Subcutaneous adipose tissue (tissue), 4 donors: ENCODE data around the gene RANBP1. TPM values are rescaled to one million over a fixed set of nuclear protein-coding genes. Genes with fewer than 3 reads are reported as not detected.

Source experiments
- CTCF ChIP-seq: fragments of 450-650 bp; IDR thresholded peaks from one replicate; pipeline ENCODE4 v1.5.1; 2016; ENCODE audit warnings: low read depth, mild to moderate bottlenecking, control low read depth, antibody characterized with exemption, moderate library complexity
- total RNA-seq, 4 donors: library from RNA; depleted of rRNA; stranded (reverse); fragments of >200 nt; gene quantifications; one replicate each; pipeline ENCODE4 v1.1.0, GENCODE V29; 2016

RANBP1 gene
- total RNA-seq, 4 donors from 2014 or later, result 75.1 to 156 (median 116) TPM

GRCh38 chr22:20110359-20110985 lies 5.4 kb upstream of the RANBP1 start:
- no peak for TF ChIP-seq CTCF

DNA sequence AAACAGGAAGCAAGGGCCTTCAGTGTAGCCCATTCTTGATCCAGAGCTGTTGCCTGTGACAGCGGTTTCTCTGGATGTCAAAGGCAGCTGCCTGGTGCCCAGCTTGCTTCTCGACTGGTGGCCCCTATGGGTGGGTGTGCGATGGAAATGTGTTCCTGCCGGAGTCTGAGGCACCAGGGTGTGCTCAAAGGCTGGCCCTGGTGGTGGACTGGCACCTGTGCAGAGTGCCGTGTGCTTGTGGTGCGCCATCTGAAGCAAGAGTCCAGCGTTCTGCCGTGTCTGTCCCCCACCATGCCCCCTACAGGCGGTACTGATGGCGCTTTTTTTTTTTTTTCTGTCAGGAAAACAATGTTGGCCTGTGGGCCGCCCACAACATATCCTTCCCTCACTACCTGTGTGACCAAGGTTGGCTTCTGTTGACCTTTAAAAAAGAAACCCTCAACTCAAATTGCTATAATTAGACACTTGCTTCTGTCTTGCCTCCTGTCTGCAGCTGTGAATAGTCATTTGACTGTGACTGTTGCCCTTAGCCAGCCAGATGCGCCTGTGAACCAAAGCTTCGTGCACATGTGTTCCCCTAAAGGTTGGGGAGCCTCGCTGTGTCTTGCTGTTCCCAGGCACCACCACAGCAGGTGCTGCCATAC lies 4.7 kb upstream of the RANBP1 start:
- TF ChIP-seq CTCF, result no peak

DNA sequence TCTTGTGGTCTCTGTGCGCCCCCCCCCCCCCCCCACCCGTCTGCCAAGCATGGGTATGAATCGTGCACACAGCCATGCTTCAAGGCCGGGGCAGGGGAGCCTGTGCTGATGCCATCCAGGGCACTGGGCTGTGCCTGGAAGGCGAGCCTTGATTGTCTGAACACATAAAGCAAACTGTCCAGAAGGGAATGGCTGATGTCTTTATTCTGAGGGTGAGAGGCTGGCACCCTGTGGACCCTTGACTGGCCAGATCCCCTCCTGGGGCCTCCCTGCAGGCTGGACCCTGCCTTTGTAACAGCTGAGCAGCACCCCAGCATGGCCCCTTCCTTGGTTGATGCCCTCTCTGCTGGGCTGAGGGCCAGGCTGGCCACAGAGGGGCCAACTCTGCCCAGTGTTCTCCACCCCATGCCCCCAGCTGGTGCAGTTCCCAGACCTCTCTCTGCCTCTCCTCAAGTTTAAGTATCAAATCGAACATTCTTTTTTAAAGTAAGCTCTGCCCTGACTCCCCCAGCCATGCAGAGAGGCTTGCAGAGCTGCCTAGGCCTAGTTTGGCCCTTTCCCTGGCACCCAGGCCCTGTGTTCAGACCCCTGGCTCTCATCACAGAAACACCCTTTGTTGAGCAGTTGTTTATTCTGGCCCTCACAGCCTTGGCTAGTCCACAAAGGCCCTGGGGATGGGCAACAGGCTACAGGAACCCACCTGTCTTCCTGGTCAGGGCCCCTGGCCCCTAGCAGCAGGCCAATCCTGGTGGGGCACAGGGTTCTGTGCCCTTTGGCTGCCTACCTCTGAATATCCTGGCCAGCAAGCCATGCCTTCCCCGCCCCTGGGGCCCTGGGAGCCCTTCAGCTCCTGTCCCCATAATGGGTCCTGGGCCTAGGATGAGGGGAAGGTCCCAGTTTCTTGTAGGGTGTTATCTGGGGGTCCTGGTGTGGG lies 3.9 kb upstream of the RANBP1 start:
- TF ChIP-seq CTCF, result no peak

DNA sequence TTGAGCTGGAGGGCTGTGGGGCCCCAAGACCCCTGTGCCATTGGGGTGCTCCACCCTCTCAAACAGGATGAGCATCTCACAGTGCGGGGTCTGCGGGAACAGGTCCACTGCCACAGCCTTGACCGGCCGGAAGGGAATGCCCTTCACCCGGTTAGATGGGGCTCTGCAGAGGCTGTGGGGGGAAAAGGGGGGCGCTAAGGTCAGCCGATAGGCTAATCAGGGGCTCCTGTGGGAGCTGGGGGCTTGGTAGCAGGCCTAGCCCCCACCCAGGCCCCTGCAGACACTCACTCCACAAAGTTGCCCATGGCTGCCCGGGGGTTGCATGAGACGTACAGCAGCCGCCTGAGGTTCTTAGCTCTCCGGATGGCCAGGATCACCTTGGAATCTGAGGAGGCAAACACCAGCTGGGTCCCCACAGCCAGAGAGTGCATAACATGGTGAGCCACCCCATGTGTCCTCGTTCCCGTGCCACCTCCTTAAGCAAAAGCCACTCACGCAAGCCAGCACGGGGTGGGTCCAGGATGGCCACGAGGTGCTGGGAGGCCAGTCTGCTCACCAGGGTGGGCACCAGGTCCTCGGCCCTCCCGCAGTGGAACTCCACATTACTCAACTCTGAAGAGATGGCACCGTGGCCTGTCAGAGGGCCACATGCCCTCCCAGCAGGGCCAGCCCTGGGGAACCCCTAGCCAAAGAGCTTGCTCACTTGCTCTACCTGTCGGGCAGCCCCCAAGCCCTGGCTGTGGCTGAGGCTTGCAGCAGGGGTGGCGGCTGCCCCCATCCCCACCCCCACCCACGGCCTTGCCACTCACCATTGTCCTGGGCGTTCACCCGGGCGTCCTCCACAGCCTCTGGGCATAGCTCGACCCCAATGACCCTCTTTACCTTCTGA lies 3.0 kb upstream of the RANBP1 start:
- no peak for TF ChIP-seq CTCF

- no peak for TF ChIP-seq CTCF
Measured at GRCh38 chr22:20113551-20114310, 2.2 kb upstream of the RANBP1 start.

DNA sequence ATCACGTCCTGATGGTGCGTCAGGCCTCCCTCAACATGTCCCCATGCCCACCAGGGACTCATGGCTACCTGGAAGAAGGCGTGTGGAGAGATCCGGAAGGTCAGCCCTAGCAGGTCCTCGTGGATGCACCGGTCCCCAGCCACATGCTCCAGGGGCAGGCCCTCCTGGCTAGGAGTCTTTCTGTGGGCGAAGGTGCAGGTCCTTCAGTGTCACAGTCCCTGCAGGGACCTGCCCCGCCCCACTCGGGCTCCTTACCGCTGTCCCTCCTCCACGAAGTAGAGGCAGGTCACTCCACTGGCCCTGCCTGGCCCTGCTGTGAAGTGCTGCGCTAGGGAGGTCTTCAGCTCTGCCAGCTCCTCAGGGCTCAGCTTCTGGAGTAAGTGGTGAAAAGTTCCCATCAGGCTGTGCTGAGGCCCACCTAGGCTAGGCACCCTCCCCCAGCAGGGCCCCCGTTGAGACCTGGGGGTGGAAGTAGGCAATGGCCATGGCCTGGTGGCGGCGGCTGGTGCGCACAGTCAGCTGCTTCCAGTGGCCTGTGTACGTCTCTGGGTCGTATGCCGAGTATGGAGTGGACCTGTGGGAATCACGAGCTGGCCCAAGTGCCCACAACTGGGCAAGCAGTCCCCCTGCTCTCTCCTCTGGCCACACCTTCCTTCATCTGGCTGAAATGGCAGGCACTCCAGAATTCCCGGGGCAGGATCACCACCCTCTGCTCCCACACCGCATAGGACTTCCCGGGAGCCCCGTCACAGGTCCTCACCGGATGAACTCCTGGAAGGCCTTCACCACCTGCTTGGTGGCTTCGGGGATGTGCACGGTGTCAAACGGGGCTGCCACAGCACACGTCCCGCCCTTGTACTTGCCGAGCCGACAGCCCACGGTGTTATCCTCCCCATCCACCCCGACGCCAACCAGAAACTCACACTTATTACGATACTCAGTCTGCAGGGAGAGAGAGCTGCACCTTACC lies 1.1 kb upstream of the RANBP1 start:
- no peak for TF ChIP-seq CTCF
